Skin epidermis (tissue), 12 donors: Measurements from ENCODE around the gene IMP4.

Source experiments
- H3K27ac ChIP-seq, 21 experiments: fragments of 200-600 bp; sonication (generic) in 11 of 21; one replicate each; pipeline ENCODE4 v1.5.0; 2020; ENCODE audit warnings: mild to moderate bottlenecking in 3 of 21, inconsistent platforms in 2 of 21, moderate library complexity in 2 of 21
- H3K4me3 ChIP-seq, 7 experiments: fragments of 200-600 bp; sonication (generic) in 2 of 7; one replicate each; pipeline ENCODE4 v1.5.0; 2020; ENCODE audit warnings: inconsistent platforms in 2 of 7, mild to moderate bottlenecking in 2 of 7, moderate library complexity in 1 of 7

IMP4 gene

GRCh38 chr2:130374587-130375290, 32.0 kb downstream of the IMP4 start:
- no peak overlapping the region for H3K4me3 ChIP-seq
- H3K27ac ChIP-seq, result no peak overlapping the region

GRCh38 chr2:130375291-130376266, 32.9 kb downstream of the IMP4 start:
- Histone ChIP-seq H3K27ac (no peak overlapping the region), H3K4me3 (no peak overlapping the region)

DNA sequence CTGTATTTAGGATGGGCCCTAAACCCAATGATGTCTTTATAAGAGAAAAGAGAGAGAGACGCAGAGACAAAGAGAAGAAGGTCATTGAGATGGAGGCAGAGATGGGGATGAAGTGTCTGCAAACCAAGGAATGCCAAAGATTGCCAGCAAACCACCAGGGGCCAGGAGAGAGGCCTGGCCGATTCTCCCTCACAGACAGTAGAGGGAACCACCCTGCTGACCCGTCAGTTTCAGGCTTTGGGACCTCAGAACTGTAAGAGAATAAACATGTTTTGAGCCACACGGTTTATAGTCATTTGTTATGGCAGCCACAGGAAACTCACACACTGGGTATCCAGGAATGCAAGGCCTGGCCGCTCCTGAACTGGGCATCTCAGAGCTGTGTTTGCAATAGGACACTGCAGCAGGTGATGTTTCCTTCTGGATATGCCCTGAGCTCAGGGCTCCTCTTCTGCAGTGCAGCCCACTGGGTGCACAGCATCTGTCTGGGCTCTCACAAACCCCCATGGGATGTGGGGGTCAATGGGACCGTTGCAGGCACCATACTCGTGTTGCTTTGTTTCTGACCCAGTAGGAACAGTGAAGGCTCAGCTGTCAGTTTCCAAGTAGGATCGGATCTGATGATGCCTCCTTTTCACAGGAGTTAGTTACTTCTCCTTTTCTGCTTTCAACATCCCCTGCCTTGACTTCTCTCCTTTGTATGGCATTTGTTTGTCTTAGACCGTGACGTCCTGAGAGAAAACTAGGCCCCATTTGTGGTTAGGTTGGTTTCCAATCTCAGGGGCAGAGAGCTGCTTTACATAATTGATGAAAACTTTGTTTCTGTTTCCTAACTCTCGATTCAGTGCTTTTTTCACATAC, 34.0 kb downstream of the IMP4 start:
- H3K4me3 ChIP-seq, result no peak overlapping the region
- no peak overlapping the region for H3K27ac ChIP-seq

GRCh38 chr2:130377491-130377890, 34.8 kb downstream of the IMP4 start:
- H3K27ac ChIP-seq, result no peak overlapping the region

DNA sequence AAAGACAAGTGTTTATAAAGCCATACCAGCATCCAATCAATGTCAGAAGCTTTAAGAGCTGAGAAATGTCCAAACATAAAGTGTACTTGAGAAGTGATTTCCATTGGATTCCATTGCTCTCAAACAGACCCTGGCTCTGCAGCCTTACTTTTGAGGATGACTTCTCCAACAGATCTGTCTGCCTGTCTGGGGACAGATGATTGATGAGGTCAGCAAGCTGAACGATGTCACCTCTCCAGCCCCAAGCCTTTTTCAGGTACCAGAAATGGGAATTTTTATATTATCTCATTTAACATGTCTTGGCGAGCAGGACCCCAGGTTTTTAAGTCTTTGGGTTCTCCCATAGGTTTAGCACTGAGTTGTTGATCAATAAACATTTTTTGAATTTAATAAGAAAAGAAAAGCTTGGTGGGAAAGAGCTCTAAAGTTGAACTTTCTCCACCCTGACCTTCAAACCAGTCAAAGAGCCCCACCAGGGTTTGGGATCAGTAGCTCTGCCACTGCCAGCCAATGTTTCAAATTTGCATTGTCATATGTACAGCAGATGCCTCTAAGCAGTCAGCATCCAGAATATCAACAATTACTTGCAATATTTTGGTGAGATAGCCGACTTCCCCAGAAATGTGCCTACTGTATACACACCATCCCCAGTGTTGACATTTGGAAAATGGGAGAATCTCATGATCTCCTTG, 35.7 kb downstream of the IMP4 start:
- Histone ChIP-seq H3K27ac (no peak overlapping the region), H3K4me3 (no peak overlapping the region)

More at GRCh38 chr2:130377491-130377890, 34.8 kb downstream of the IMP4 start:
- H3K4me3 ChIP-seq, result no peak overlapping the region

DNA sequence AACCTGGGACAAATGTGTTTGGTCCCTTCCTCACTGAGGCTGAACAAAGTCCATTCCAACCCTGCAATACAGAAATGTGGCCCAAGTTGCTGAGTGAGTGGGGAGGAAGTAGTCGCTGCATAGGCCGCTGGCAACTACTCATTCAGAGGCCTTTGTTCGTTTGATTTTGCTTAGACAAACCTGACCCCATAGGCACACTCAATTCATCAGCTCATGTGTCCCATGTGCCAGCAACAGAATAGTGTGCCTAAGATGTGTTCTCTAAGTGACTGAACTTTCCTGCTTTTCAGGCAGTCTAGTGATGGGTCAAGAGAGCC, 36.2 kb downstream of the IMP4 start:
- no peak overlapping the region for H3K4me3 ChIP-seq
- no peak overlapping the region for H3K27ac ChIP-seq

DNA sequence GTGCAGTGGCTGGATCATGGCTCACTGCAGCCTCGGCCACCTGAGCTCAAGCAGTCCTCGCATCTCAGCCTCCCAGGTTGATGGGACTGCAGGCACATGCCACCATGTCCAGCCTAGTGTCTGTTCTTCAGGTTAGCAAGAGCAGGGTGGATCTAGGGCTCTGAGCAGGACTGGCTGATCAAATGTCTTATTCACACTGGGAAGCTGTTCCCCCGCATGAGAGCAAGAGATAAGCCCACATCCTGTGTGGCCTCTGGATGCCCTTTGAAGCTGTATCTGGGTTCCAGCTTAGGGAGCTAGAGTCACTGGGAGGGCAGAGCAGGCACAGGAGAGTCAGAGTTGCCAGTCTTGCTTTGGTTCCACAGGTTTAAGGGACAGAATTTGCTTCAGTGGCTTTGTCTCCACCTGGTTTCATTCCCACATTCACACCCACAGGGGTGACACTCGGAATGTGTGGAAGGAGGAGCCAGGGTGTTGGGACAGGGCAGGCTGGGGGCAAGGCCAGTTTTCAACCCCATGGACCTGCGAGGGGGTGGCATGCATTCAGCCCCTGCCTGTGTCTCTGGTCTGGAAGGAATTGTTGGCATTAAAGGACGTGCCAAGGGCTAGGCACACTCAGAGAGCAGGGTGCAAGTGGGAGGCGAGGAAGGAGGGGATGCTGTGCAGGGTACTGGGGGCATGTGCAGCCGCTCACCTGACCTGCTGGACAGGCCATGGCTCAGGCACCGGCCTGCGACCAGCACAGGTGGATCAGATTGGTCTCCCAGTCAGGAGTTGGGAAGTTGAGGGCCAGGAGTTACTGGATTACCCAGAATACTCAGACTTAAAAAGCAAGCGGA, 37.6 kb downstream of the IMP4 start:
- no peak overlapping the region for H3K27ac ChIP-seq
- H3K4me3 ChIP-seq, result no peak overlapping the region

- Histone ChIP-seq H3K4me3 (no peak overlapping the region), H3K27ac (no peak overlapping the region)
These were observed 38.4 kb downstream of the IMP4 start for GRCh38 chr2:130381145-130381544.

- Histone ChIP-seq H3K27ac (no peak overlapping the region), H3K4me3 (no peak overlapping the region)
These were observed 38.9 kb downstream of the IMP4 start for GRCh38 chr2:130381619-130382018.

DNA sequence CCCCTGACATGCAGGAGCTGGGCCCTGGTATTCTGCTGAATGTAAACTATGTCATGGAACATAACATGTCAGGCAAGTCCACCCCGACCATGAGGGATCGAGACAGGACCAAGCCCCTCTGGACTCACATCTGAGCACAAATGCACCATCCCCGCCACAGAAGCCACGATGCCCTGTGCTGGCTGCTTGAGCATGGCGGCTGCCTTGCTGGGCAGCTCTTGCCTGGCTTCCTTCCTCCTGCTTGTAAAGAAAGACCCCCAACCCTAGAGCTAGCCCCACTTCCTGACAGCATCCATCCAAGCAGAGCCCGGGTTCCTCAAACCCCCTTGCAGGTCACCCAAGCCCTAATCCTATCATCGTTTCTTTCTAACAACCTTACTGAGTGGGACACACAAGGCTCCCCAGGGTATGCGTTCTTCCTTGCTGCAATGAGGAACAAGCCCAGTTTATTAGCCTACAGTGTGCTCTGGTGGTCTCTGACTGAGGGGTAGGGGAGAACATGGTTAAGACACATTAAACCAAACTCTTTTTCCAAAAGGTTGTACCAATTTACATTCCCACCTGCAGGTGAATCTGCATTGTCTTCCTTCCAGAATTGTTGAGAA, 39.7 kb downstream of the IMP4 start:
- no peak overlapping the region for H3K4me3 ChIP-seq

DNA sequence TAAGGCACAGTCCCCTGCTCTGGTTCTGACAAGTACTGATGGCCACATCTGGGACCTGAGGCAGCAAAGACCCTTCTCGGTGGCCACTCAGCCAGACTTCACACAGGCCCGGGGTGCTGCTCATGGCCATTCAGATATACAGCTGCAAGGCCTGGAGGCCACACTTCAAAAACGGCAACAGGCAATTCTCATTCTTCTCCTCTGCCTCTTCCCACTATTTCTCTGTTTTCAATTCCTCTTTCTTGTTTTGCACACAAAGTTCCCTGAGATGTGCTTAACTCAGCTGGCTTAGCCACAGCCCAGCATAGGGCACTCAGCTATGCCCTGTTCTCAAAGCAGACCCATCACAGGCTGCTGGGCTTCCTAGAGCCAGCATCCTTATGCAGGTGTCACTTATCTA, 43.0 kb downstream of the IMP4 start:
- no peak overlapping the region for H3K4me3 ChIP-seq
- H3K27ac ChIP-seq, result peak overlapping the region in 3 of 21 experiments; percentile 35 to 65 (median 46)

More for the DNA sequence above, 39.7 kb downstream of the IMP4 start:
- H3K27ac ChIP-seq, result no peak overlapping the region

GRCh38 chr2:130387071-130387400, 44.3 kb downstream of the IMP4 start:
- H3K27ac ChIP-seq, result peak overlapping the region in 6 of 21 experiments; percentile 5 to 65 (median 32)

DNA sequence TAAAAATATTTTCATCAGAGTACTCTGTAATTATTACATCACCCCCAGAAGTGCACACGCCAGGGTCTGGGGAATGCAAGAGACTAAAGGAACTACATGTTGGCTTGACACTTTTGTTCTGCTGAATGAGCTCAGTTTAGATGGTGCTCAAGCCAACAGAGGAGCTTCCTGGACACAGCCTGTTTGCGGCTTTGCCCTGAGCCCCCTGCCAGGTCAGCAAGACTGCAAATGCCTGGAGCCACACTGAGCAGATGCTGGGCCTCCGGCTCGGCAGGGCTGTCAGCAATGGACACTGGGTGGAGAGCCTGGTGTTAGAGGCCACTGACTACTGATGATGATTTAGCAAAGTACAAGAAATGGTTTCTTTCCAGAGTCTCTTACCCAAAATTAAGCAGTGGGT, 45.1 kb downstream of the IMP4 start:
- H3K4me3 ChIP-seq, result no peak overlapping the region
- H3K27ac ChIP-seq, result peak overlapping the region in 3 of 21 experiments; percentile 13 to 39 (median 29)

More at GRCh38 chr2:130387071-130387400, 44.3 kb downstream of the IMP4 start:
- H3K4me3 ChIP-seq, result no peak overlapping the region

DNA sequence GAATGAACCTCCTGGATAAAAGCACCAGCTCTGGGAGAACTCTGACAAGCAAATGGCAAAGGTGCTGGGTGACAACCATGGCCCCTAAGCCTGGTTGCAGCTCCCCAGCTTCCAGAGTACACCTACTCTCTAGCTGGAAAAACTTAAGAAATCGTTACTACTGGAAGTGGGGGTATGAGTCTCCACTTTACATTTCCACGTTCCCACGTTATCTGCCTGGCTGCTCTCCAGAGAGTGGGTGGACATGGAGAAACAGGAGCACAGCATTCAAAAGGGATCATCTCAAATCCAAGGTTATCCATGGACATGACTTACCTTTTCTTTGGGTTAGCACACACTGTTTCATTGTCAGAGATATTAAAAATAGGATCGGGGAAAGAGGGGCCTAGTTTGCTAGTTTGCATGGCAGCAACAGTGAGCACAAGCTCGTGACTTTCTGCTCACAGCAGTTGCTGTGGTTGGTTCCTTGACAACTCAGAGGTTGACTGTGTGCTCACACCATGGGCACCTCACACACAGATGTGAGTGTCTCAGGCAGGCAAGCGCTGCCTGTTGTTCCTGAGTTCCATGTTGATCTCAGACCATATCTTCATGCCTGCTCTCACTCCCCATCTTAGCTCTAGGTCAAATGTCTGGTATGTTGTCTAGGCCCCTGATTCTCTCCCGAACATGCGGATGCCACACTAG, 45.7 kb downstream of the IMP4 start:
- Histone ChIP-seq H3K4me3 (no peak overlapping the region), H3K27ac (peak overlapping the region in 3 of 21 experiments; percentile 13 to 39 (median 17))

GRCh38 chr2:130389358-130389757, 46.7 kb downstream of the IMP4 start:
- H3K4me3 ChIP-seq, result no peak overlapping the region
- H3K27ac ChIP-seq, result no peak overlapping the region

DNA sequence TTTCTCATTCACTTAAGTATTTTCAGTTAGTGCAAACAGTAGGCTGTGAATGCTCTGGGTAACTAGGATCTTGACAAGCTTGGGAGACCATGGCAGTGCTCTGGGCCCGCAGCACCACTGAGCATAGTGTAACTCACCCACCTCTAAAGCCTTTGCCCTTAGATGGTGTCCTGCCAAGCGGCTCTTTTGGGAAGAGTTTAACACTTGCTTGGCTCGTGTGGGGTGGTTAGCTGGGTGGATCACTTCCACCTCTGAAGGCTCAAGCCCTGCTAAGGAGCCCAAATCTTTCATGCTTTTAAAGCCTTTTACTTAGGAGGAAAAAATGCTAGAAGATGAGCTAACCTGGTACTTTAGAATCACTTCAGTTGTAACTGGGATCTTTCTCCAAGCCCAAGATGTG, 47.1 kb downstream of the IMP4 start:
- peak overlapping the region in 6 of 21 experiments; percentile 21 to 89 (median 77) for H3K27ac ChIP-seq

GRCh38 chr2:130390460-130391057, 47.9 kb downstream of the IMP4 start:
- peak overlapping the region; percentile 51 to 75 (median 56) for H3K4me3 ChIP-seq
- H3K27ac ChIP-seq, result peak overlapping the region in 20 of 21 experiments; percentile 62 to 89 (median 77)

More for the DNA sequence above, 47.1 kb downstream of the IMP4 start:
- H3K4me3 ChIP-seq, result no peak overlapping the region
